Myocyte (in vitro differentiated cells): Measurements from ENCODE around the gene C1S. TPM values are rescaled to one million over a fixed set of nuclear protein-coding genes. Genes with fewer than 3 reads are reported as not detected.

Source experiments
- DNase-seq: peaks from one replicate; pipeline ENCODE4 v3.0.0-alpha.2; 2012; ENCODE audit warnings: low read depth
- total RNA-seq: library from RNA; depleted of rRNA; stranded (reverse); fragments of >200 nt; gene quantifications from 2 replicates; pipeline ENCODE4 v1.2.3, GENCODE V29; 2014

Gene C1S
- total RNA-seq, 1 donor from 2014 or later = 85.7 TPM

DNA sequence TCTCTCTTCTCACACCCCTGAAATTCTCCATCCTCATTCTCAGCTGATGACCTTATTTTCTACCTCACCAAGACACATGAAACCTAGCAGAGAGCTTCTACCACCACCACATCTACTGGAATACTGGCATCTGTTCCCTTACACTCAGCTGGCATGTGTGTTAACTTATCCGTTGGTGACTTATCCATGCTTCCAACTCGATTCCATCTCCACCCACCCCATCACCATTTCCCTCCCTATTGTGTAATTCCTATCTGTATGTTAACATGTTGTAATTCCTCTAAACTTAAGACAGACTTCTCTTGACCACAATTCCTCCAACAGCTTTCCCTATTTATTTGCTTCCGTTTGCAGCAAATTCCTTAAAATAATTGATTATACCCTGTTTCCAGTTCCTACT is 15.4 kb downstream of the C1S start:
- DNase-seq = peak; percentile 46

DNA sequence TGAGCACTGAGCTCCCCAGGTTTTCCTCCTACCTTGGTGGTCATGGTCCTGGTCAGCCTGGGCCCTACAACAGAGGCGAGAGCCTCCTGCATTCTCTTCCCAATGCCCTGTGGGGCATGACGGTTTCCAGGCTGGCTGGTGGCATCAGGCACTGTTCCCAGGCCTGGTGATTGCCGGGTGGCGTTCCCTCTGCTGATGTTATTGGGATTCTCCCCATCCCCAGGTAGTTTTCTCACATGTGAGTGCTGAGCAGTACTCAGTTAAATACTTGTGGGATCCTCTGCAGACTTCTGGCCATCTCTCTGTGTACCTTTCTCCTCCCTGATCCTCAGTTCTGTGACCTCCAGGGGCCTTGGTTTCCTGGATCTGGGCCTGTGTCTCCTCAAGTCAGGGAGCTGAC is 16.0 kb downstream of the C1S start:
- no peak for DNase-seq

DNA sequence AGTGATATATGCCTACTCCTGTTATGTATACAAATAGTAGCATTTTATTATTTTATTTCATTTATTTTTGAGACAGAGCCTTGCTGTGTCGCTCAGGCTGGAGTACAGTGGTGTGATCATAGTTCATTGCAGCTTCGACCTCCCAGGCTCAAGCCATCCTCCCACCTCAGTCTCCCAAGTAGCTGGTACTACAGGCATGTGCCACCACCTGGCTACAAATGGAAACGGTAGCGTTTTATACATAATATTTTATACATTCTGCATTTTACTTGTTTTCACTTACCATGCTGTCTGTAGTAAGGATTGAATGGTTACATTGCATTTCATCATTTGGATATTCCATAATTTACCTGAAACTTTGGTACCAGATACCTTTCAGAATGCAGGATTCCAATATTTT is 17.6 kb downstream of the C1S start:
- DNase-seq = no peak

DNA sequence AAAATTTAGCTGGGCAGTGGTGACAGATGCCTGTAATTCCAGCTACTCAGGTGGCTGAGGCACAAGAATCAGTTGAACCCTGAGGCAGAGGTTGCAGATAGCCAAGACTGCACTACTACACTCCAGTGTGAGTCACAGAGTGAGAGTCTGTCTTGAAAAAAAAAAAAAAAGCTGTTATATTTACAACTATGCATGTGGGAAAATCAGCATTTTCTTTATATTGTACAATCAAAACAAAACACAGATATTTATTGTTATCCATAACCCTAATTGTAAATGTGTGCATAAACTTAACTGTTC is 19.3 kb downstream of the C1S start:
- peak; percentile 25 for DNase-seq

DNA sequence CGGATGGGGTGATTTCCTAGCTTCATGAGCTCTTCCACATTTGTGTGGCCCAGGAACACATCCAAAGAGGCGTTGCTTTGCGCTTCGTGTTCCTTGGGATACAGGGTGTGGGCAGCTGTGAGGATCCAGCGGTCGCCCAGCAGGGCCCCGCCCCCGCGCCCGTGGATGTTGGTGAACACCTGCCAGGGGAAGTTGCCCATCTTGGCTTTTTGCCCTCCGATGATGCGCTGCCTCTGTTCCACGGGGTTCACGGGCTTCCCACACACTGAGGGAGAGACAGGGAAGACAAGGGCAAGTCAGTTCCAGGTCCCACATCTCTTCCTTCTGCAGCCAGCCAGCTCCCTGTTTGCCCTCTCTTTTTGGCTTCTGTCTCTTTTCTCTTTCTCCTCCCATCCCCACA is 20.5 kb downstream of the C1S start:
- no peak for DNase-seq

DNA sequence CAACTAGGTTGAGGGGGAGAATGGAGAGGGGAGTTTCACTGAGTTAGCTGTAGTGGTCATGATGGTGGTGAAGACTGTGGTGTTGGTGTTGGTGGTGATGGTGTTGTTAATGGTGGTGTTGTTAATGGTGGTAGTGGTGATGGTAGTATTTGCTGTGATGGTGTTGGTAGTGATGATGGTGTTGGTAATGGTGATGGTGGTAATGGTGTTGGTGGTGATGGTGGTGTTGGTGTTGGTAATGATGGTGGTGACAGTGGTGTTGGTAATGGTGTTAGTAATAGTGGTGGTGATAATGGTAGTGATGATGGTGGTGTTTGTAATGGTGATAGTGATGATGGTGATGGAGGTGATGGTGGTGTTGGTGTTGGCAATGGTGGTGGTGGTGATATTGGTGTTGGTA is 22.6 kb downstream of the C1S start:
- DNase-seq = no peak

DNA sequence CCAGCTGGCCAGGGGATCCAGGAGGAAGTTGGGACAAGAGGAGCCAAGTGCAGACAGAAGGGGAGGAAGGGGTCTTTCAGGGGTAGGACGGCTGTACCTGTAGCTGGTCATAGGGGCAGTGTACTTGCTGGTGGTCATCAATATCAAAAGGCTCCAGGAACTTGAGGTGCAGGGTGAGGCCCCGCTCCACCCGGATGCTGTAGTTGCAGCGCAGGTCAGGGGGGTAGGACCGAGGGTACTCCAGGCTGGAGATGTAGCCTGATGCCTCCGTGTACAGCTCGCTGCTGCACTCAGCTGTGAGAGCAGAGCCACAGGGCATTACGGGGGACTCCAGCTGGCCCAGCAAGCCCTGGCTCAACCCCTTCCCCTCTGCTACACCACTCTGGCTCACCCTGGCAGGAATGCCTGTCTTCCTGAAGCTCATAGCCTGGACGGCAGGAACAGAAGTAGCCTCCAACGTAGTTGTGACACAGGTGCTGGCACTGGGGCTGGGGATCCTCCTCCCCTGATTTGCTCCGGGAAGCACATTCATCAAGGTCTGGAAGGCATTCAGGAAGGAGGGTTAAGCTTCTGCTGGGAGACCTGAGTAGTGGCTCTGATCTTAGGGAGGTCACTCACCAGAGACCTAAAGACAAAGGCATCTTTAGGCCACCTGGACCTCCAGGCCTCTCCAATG is 28.8 kb downstream of the C1S start:
- no peak for DNase-seq

DNA sequence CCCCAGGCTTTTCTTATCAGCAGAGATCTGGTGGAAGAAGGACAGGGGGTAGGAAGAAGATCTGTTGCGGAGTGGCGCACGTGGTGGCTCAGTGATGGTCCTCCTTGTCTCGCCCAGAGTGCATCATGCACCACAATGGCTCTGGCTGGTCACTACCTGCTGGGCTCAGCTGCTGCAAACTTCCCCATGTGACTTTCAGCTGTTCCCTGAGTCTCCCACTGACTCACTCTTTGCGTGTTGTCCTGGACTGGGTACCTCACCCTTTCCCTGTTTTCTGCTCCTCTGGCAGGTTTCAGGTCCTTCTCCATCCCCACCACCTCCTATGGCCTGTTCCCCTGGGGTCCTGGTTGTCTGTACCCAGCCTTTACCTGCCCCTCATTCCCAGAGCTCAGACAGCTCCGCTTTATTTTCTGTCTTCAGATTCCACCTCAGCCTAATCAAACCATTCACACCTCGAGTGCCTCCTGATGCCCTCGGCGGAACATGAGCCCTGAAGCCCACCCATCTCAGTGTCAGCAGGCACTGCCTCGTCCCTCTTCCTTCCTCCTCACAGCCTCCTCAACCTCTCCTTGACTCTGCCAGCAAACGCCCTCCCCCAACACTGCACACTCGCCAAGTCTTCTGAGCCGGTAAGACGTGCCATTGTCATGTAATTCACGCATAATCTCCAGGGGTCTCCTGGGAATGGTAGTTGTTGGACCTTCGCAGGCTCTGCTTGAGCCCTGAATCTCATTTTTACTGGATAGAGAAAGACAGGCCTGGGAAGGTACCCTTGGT is 29.9 kb downstream of the C1S start:
- DNase-seq = peak; percentile 92

DNA sequence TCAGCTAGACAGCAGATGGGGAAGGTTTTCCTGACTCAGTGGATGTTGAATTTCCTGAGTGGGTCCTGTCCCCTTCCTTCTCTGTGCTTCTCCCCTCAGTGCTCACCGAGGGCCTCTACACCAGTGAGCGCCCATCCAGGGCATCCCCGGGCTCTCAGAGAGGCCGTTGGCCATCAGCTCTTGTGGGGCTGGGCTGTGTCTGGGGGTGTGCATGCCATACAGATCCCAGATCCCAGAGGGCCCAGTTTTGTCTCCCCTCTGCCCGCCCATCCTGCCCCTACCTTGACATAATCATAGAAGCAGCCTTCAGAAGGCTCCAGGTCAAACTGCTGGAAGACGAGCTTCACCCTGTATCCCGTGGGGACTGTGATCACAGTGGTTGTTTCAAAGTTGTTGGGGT is 30.7 kb downstream of the C1S start:
- DNase-seq = no peak

DNA sequence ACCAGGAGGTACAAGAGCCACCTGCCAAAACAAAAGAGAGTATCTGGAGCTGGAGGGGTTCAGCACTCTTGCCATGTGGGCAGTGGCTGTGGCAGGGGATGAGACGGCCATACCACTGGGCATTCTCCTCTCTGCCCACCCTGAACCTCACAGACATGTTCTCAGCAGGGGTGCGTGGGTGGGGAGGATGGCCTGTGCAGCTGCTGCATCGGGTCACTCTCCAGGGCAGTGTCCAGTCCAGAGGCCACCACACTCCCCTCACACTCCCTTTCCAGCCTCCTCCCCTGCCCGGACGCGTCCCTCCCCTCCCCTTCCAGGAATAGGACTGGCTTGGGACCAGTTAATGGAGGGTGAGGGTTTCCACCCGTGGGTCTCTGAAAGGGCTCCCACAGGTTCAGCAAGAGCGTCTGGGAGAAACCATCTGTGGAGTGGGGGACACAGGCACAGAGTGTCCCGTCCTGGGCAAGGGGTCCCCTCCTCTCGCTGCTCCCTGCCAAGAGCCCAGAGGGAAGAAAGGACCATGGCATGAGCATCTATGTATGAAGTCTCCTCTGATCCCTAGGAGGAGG is 31.2 kb downstream of the C1S start:
- DNase-seq = peak; percentile 93

DNA sequence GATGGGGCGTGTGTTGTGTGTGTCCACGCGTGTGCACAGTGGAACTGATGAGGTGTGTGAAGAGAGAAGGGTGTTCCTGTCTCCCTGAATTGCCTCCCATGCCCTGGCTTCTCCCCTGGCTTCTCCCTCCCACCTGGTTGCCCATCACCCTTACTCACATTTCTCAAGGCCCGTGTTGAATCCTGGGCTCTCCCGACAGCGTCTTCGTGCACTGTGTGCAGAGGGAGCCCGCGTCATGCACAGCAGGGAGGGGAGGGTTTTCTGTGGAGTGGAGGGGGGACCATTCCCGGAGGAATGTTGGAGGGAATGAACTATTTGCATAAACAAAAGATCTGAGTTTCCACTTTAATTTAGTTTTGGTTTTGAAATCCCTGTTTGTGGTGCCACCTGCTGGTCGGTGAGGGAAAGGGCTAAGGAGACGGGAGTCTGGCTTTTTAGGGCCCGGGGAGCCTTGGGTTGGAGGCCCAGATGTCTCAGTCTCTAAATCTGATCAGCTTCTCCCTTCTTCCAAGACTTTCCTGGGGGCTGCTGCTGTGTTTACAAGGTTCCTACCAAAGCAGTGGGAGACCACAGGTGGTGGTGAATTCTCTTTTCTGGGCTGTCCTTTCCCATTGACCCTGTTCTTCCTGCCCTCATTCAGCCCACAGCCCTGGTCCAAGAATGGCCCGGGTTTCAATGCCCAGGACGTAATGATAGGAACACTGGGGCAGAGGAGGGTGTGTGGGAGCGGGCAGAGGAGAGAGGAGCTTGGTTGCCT is 31.9 kb downstream of the C1S start, which contains the start of gene C1R:
TSS of gene C1R (minus strand) at position 217 of the 757 bp plus-strand sequence. CDS start at position 160, 57 bp downstream.
- peak; percentile 90 for DNase-seq

DNA sequence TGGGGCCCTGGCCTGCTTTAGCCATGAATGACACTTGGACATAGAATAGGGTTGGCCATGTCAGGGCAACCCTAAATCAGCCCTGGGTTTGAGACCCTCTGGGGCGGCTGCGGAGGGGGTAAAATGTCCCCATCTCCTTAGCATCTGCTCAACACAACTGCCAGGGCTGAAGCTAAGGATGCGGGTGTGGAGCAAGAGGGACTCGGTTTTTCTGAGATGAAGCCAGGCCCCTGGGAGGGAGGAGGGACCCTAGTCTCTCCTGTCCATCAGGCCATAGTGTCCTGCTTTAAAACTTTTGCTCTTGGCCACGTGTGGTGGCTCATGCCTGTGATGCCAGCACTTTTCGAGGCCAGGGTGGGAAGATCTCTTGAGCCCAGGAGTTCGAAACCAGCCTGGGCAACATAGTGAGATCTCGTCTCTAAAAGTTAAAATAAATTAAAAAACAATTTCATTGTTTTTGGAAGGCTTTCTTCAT is 32.5 kb downstream of the C1S start:
- DNase-seq = no peak

DNA sequence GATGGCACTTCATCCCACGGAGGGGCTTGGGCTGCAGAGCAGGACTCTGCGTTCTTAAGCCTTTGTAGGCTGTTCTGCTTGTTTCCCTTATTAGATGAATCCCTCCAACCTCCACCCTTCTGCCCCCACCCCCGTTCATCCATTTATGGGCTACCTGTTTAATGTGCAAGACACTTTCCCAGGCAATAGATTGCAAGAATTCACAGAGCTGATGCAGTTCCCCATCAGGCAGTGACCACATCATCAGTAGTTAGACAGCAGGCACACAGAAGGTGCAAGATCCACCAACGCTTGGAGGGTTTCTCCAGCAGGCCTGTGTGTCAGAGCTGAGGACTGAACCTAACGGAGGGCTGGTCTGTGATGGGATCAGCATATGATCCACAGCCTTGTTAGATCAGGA is 33.0 kb downstream of the C1S start:
- no peak for DNase-seq

DNA sequence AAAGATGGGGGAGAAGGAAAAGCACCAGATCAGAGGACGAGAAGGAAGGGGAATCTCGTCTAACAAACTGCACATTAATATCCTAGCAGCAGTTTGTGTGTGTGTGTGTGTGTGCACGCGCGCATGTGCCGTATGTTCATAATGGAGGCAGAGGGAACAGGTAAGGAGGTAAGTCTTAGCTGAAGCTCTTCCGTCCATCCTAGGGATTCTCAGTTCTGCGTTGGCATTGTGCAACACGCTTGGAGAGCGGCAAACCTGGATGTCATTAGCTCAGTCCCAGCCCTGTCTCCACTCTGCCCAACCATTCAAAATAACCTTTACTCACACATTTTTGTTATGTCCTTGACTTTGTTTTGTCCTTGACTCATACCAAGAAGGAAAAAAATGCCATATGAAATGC is 33.4 kb downstream of the C1S start:
- no peak for DNase-seq

DNA sequence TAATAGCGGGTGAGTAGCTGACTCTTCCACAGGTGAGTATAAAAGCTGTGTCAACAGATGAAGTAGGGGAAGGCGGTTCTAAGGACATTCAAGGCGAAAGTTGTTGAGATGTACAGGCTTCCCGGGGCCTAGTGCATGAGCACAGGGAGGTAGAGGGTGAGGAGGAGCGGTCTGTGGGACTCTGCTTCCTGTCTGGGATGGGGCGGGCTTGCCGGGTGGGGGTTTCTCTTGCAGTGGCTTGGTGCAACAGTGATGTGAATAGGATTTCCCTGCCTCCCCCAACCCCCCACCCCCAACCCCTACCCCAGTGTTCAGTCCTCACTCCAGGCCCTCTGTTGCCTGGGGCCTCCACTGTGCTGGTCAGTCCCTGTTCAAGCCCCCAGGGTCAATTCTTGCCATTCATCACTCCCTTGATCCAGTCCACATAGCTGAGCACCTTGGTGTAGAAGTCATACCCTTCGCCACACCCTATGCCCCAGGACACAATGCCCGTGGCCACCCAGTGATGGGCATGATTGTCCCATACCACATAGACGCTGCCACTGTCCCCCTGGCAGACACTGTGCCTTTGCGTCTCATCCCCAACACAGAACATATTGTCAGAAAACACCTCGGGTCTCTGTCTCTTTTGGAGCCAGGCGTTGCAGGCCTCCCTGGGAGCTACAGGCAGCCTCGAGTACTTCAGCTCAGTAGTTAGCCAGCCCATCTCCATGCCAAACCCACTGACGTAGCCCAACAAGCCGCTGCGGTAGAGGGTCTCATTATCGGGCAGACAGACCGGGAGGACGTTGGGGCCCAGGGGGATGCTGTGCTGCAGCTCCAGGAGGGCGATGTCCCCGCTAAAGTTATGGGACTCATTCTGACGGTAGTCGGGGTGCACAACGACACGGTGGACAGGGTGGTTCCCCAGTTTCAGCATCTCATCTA is 35.8 kb downstream of the C1S start:
- no peak for DNase-seq

DNA sequence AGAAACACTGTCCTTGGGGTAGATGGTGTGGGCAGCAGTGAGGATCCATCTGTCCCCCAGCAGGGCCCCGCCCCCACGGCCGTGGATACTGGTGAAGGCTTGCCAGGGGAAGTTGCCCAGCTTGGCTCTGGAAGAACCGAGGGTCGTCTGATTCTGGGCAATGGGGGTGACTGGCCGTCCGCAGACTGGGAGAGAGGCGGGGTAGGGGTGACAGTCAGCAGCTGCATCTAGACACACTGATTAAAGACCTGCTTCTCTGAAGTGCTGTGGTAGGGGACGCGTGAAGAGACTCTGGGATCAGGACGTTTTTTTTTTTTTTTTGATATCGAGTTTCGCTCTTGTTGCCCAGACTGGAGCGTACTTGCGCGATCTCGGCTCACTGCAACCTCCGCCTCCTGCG is 36.5 kb downstream of the C1S start:
- DNase-seq = no peak

DNA sequence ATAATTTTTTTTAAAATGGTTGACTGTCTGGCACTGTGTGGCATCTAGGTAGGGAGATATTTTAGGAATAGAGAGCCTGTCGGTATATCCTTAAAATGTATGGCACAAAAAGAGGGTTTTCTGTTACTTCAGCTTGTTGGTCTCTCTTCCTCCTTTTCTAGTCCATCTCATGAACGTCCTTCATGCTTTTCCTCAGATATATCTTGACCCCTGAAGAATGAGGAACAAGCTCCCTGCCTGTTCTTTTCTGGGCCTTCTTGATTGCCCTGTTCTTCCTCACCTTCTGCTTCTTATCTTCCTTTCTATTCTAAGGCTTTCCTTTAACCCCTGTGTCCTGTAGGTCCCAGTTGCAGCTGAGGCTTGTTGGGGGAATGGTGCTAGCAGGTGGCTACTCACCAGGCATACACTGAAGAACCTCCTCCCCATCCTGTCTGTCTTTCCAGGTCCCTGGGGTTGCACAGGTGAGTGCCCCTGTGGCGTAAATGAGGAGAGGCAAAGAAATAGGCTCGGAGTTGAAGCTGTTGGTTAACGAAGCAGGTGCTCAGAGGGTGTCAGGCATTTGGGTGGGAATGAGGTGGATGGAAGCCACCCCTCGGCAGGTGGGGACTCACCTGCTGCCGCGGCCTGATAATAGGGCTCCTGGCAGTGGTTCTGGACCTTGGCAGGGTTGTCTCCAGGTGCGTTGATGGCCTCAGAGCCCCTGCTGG is 38.9 kb downstream of the C1S start:
- DNase-seq = no peak

DNA sequence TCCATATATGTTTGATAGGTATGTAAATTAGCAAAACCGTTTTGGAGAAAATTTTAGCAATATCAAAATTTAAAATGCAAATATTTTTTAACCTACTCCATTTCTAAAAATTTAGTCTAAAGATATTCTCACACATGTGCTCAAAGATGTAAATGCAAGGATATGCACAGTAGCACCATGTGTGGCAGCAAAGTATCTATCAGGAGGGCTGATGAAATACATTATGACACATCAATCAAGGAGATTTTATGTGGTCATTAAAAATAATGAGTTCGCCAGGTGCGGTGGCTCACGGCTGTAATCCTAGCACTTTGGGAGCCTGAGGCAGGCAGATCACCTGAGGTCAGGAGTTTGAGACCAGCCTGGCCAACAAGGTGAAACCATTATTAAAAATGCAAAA is 39.7 kb downstream of the C1S start:
- no peak for DNase-seq

DNA sequence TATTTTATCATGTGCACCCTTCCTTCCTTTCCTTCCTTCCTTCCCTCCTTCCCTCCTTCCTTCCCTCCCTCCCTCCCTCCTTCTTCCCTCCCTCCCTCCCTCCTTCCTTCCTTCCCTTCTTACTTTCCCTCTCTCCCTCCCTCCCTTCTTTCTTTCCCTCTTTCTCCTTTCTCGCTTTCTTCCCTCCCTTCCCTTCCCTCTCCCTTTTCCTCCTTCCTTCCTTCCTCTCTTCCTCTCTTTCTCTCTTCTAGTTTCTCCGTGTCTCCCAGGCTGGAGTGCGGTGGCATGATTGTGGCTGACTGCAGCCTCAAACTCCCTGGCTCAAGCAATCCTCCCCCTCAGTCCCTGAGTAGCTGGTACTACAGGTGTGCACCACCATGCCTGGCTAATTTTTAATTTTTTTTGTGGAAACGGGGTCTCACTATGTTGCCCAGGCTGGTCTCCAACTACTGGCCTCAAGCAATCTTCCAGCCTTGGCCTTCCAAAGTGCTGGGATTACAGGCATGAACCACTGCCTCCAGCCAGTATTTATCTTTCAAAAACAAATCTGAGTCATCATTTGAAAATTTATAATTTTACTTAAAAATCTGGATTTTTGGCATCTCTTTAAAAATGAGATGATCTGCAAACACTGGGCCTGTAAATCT is 40.7 kb downstream of the C1S start:
- no peak for DNase-seq

DNA sequence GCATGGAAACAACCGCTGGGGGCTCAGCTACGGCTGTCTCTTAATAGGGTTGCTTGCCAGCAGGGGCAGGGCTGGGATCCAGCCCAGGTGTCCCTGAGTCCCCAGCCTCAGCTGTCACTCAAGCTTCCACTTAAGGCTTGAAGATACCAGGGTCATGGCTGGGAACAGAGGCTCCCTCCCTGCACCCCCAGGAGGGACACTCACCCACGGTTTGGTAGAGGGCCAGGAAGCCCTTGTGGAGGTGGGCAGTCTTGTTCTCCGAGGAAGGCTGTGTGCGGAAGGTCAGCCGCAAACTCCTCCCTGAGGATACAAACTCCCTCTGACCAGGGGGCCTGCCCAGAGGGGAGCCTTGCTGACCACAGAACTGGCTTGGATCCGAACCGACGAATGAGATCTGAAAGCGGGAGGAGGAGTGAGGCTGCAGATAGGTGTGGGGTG is 41.2 kb downstream of the C1S start:
- DNase-seq = no peak
